Measurements from ENCODE around the gene CENPX.

The CENPX gene

GRCh38 chr17:81976332-81977210 is 46.1 kb downstream of the CENPX start:
- DNase-seq, result no peak

DNA sequence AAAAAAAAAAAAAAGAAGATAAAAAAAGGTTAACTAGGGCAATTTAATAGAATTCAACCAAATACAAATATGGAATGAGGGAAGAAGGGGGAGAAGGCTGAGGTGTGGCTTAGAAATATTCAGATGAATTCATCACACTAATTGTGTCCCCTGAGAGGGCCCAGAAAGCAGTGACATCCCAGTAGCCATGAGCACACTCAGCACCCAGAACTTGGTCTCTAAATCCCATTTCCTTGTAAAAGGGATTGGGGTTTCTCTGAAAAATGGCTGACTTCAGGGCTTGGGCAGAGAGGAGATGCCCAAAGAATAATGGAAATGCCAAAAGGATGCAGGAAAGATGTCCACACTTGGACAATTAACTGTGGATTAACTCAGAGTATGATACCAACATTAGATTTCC is 49.2 kb downstream of the CENPX start:
- no peak for DNase-seq

DNA sequence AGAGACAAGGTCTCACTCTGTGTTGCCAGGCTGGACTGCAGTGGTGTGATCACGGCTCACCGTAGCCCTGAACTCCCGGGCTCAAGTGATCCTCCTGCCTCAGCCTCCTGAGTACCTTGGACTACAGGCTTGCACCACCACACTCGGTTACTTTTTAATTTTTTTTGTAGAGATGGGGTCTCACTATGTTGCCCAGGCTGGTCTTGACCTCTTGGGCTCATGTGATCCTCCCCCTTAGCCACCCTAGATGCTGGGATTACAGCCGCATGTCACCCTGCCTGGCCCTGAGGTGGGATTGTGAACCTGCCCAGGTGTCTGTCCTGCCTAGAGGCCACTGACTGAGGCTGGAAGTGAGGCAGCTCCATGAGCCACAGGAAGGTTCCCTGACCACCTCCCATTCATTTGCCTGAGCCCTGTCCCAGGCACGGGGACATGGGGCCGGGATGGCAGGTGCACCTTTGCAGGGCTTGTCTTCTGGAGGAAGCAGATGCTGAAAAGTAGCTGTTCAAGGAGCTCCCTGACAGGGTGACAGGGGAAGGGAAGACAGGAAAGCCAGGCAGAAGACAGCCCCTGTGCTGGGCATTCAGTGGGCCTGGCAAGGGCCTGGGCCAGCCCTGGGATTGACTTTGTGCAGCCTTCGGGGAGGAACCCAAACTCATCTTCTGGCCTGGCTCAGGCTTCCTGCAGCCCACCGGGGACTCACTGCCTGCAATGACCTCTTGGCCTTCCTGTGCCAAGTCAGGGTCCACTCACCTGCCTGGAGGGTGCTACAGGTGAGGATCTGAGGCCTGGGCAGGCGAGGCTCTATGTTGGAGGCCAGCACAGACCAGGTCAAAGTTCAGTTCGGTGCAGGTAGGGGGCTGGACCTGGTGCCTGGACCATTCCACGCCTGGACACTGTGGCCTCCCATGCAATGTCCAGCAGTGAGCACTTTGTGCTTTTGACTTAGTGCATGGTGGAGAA is 53.5 kb downstream of the CENPX start:
- DNase-seq, result no peak

Data from amniotic stem cell (primary cell).